K562 (cell line): ENCODE measurements around the gene CASD1. TPM values are rescaled to one million over a fixed set of nuclear protein-coding genes. Genes with fewer than 3 reads are reported as not detected.

Source experiments
- ATAC-seq: fragments of 200-7000 bp; cut with Tn5 transposase; 3 replicates; pipeline ENCODE4 v1.9.1; 2020; ENCODE audit warnings: moderate library complexity
- BruUV-seq: library from RNA; stranded (reverse); fragments of 400-500 nt; replicated peaks from 2 replicates; lab custom pipeline; 2021; lab: Mats Ljungman, UMichigan
- CTCF ChIA-PET: fragments of 300-600 bp; formaldehyde crosslinking; extraction: SDS; loops from one replicate; lab custom pipeline; 2021; ENCODE audit warnings: low intra/inter-chr PET ratio; lab: Yijun Ruan, JAX
- POLR2A ChIA-PET: fragments of 300-600, 350-650 bp; sonication (Branson Sonifier 250); formaldehyde crosslinking; extraction: SDS; loops from one replicate; lab custom pipeline; 2021; ENCODE audit warnings: antibody characterized with exemption, inconsistent platforms; lab: Yijun Ruan, JAX
- DNase-seq, 4 experiments: peaks; one replicate each; pipeline versions ENCODE4 v3.0.0 to v3.0.0-alpha.2; 2011 to 2018; ENCODE audit warnings: low spot score in 3 of 4, mixed read lengths in 3 of 4; ENCODE audit errors: extremely low read depth in 1 of 4
- FAIRE-seq: peaks from 2 replicates; lab custom pipeline; 2011; peaks lifted over from hg19 to GRCh38; lab: Jason Lieb, UNC
- H2AFZ ChIP-seq: 2 replicates; pipeline ENCODE4 v1.6.0; 2011; ENCODE audit warnings: low read depth, low read length, control low read depth, inconsistent platforms
- H3K27ac ChIP-seq: fragments of 200-600 bp; 3 replicates; pipeline ENCODE4 v1.8.0; 2011; ENCODE audit warnings: low read depth, mild to moderate bottlenecking, control low read depth, inconsistent platforms, low read length, moderate library complexity, mixed read lengths; ENCODE audit errors: extremely low read depth
- H3K27me3 ChIP-seq, 2 experiments: fragments of 300-600 bp in 1 of 2; 2 replicates in 1 of 2; 3 replicates in 1 of 2; pipeline versions ENCODE4 v1.6.0 to v1.8.0; 2011; ENCODE audit warnings: inconsistent platforms in 2 of 2, low read length in 2 of 2, mild to moderate bottlenecking in 1 of 2, mixed read lengths in 1 of 2, moderate library complexity in 1 of 2; ENCODE audit not compliant: control insufficient read depth in 2 of 2, insufficient read depth in 2 of 2
- H3K36me3 ChIP-seq: fragments of 300-600 bp; 3 replicates; pipeline ENCODE4 v1.8.0; 2011; ENCODE audit warnings: mild to moderate bottlenecking, low read length, inconsistent platforms; ENCODE audit not compliant: control insufficient read depth, insufficient read depth
- H3K4me1 ChIP-seq, 2 experiments: fragments of 200-600 bp in 1 of 2; replicated peaks in 1 of 2; 2 replicates in 1 of 2; 3 replicates in 1 of 2; pipeline versions ENCODE4 v1.5.1 to v1.8.0; 2011; ENCODE audit warnings: inconsistent platforms in 2 of 2, low read length in 2 of 2, mild to moderate bottlenecking in 1 of 2, mixed read lengths in 1 of 2, moderate library complexity in 1 of 2; ENCODE audit not compliant: control insufficient read depth in 2 of 2, insufficient read depth in 2 of 2
- H3K4me2 ChIP-seq: 2 replicates; pipeline ENCODE4 v1.6.1; 2011; ENCODE audit warnings: low read length, control low read depth, inconsistent platforms, mixed read lengths; ENCODE audit not compliant: insufficient read depth
- H3K4me3 ChIP-seq: fragments of 200-600 bp; sonication (generic), shearing (Covaris generic); 2 replicates; pipeline ENCODE4 v1.5.1; 2016; ENCODE audit warnings: control low read depth, inconsistent platforms
- H3K79me2 ChIP-seq: fragments of 200-600 bp; 3 replicates; pipeline ENCODE4 v1.8.0; 2011; ENCODE audit warnings: low read length, inconsistent platforms; ENCODE audit not compliant: control insufficient read depth, insufficient read depth
- H3K9ac ChIP-seq, 2 experiments: 2 replicates each; pipeline versions ENCODE4 v1.6.0 to v1.6.1; 2011; ENCODE audit warnings: low read depth in 2 of 2, low read length in 2 of 2, control low read depth in 1 of 2, inconsistent platforms in 1 of 2, mild to moderate bottlenecking in 1 of 2, mixed read lengths in 1 of 2; ENCODE audit not compliant: insufficient read depth in 1 of 2
- H3K9me1 ChIP-seq: one replicate; pipeline ENCODE4 v1.6.0; 2011; ENCODE audit warnings: inconsistent platforms, mild to moderate bottlenecking, low read length, moderate library complexity; ENCODE audit not compliant: control insufficient read depth, insufficient read depth
- H3K9me3 ChIP-seq: replicated peaks from 2 replicates; pipeline ENCODE4 v1.5.1; 2011; ENCODE audit warnings: low read depth, low read length, inconsistent platforms; ENCODE audit not compliant: control insufficient read depth, insufficient read depth
- H4K20me1 ChIP-seq: replicated peaks from 2 replicates; pipeline ENCODE4 v1.6.1; 2011; ENCODE audit warnings: low read length, inconsistent platforms, mixed read lengths; ENCODE audit not compliant: control insufficient read depth, insufficient read depth
- BCL6 ChIP-seq: fragments of 250-450 bp; sonication (Bioruptor Pico); IDR thresholded peaks from 2 replicates; pipeline ENCODE4 v1.4.0; 2020
- CHCHD3 ChIP-seq: fragments of 250-450 bp; sonication (Bioruptor Pico); IDR thresholded peaks from 2 replicates; pipeline ENCODE4 v2.1.2; 2022; ENCODE audit warnings: mild to moderate bottlenecking
- OTX1 ChIP-seq: fragments of 450-650 bp; formaldehyde crosslinking; IDR thresholded peaks from 2 replicates; pipeline ENCODE4 v1.4.0; 2022; ENCODE audit warnings: mild to moderate bottlenecking
- POLR2AphosphoS2 ChIP-seq: IDR thresholded peaks from 2 replicates; pipeline ENCODE4 v1.6.1; 2012; ENCODE audit warnings: low read length, improper control_type of control experiment
- POLR2B ChIP-seq: fragments of 450-650 bp; IDR thresholded peaks from 2 replicates; pipeline ENCODE4 v1.6.1; 2018; ENCODE audit warnings: low read depth; ENCODE audit not compliant: partially characterized antibody
- PRPF4 ChIP-seq: fragments of 200-400 bp; formaldehyde crosslinking; IDR thresholded peaks from one replicate; pipeline ENCODE4 v1.6.1; 2017; ENCODE audit warnings: low read length, low read depth, mild to moderate bottlenecking; ENCODE audit not compliant: insufficient read depth, poor library complexity, severe bottlenecking
- PURB ChIP-seq: sonication (generic); formaldehyde crosslinking; IDR thresholded peaks from 2 replicates; pipeline ENCODE4 v1.9.0; 2021; ENCODE audit warnings: low read depth, mild to moderate bottlenecking, missing genetic modification reagents
- RUNX1 ChIP-seq: sonication (generic); IDR thresholded peaks from 2 replicates; pipeline ENCODE4 v1.6.1; 2016; ENCODE audit warnings: antibody characterized with exemption, low read depth
- ZFPM2 ChIP-seq: fragments of 250-450 bp; sonication (Bioruptor Pico); IDR thresholded peaks from 2 replicates; pipeline ENCODE4 v1.5.1; 2022; ENCODE audit warnings: mild to moderate bottlenecking
- ZNF696 ChIP-seq: fragments of 250-450 bp; sonication (Bioruptor Pico); conservative IDR thresholded peaks from 2 replicates; pipeline ENCODE4 v1.4.0; 2020; ENCODE audit warnings: mild to moderate bottlenecking, moderate library complexity
- WGBS: fragments of 100-300 bp; shearing (Covaris generic); methylation state at CpG from one replicate; pipeline ENCODE4 v1.1.6; 2016; ENCODE audit warnings: low coverage, mixed read lengths; ENCODE audit not compliant: insufficient coverage; ENCODE audit errors: missing lambda C conversion rate; 5-methylcytosine and 5-hydroxymethylcytosine counted together
- in situ Hi-C: fragments of 300-500 bp; cut with MboI; formaldehyde crosslinking; loops from 4 replicates; pipeline ENCODE4 v1.15.0; 2018; ENCODE audit warnings: inconsistent platforms, mixed read lengths
- intact Hi-C: fragments of 100-400 bp; cut with micrococcal nuclease; formaldehyde crosslinking; loops from 2 replicates; pipeline ENCODE4 v1.14.2; 2022
- polyA plus RNA-seq, 8 experiments: library from polyadenylated mRNA; depleted of rRNA in 4 of 8; stranded (reverse) in 5 of 8; unstranded in 3 of 8; fragments of >200 nt; fragmentation: Nextera tagmentation in 2 of 8; fragmentation: Illumina TruSeq in 1 of 8; extraction: Ambion mirVana in 2 of 8; extraction: Trizol in 1 of 8; gene quantifications; 2 replicates each; pipeline versions ENCODE4 v1.2.1 to v1.2.3, GENCODE V29; 2011 to 2014; ENCODE audit warnings: inconsistent platforms in 1 of 8, missing spikeins in 1 of 8
- total RNA-seq, 7 experiments: library from RNA; depleted of rRNA in 6 of 7; stranded (reverse); fragments of >200 nt in 6 of 7; fragmentation: Illumina TruSeq in 2 of 7; extraction: Trizol in 2 of 7; gene quantifications; 2 replicates each; pipeline versions ENCODE4 v1.2.1 to v1.2.3, GENCODE V29; 2011 to 2021; ENCODE audit warnings: low replicate concordance in 1 of 7
- TF ChIP-seq, protein P1 (sequence below), 3 experiments: fragments of 200-800 bp in 1 of 3; fragments of 250-450 bp in 1 of 3; fragments of 450-650 bp in 1 of 3; sonication (Bioruptor Pico) in 1 of 3; sonication (Bioruptor generic) in 1 of 3; formaldehyde crosslinking in 1 of 3; IDR thresholded peaks; 2 replicates each; pipeline versions ENCODE4 v1.6.1 to v1.8.0; 2016 to 2022; ENCODE audit warnings: mild to moderate bottlenecking in 2 of 3, missing genetic modification characterization in 2 of 3, missing compliant biosample characterization in 1 of 3, moderate library complexity in 1 of 3

Gene CASD1
- total and polyA plus RNA-seq, 9 of the 15 experiments (the other 6 are each of a cell fraction or from before 2014, with no cell fraction given), result 1.2 to 8.2 (median 4.8) TPM

DNA sequence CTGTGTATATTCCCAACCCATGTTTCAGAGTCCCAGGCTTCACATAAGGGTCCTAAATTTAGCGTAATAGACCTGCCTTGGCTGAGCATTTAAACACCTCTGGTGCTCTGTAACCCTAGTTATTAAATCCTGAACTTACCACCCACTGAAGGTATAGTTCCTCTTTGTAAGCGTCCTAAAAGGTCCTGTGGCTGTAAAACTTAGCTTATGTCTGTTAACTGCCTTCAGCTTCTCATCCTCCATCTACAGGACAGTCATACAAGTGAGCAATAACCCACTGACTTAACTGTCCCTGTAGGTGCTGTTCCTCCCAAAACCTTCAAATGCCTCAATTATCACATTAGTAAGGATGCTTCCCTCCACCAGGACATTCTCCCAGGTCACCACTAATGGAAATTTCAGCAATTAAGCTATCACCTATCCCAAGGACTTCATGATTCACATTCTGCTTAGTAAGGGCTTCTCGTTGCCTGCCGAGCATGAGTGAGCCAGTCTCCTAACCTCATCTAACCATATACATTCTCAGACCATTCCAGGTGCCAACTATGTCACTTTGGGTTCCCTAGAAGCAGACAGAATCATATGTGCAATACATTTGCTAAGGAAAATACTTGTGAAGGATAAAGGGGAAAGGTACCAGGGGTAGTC lies 55.8 kb downstream of the CASD1 start:
- no peak for DNase-seq

More for the DNA sequence above, 55.8 kb downstream of the CASD1 start:
- no peaks in the 10 kb centered on the region for H3K27me3 ChIP-seq
- no peak overlapping the region for H3K27ac ChIP-seq
- H3K79me2 ChIP-seq, result no peaks in the 10 kb centered on the region
- H3K9me1 ChIP-seq, result no peaks in the 10 kb centered on the region
- WGBS, result 3% methylated on average over 4 of the region's 4 CpGs
- POLR2A ChIA-PET, result no interaction called here
- CTCF ChIA-PET, result no interaction called here
- no peak for ATAC-seq
- no peaks in the 10 kb centered on the region for H4K20me1 ChIP-seq
- H3K4me2 ChIP-seq, result no peak overlapping the region
- H2AFZ ChIP-seq, result no peak overlapping the region
- BruUV-seq, result no TSS peak
- in situ Hi-C loops (no loop called here), intact Hi-C loops (no loop called here)
- no peaks in the 10 kb centered on the region for H3K9me3 ChIP-seq
- TF ChIP-seq PURB (no peak), POLR2AphosphoS2 (no peak), OTX1 (no peak), CHCHD3 (CRISPR knock-in tag) (no peak), BCL6 (no peak), ZNF696 (CRISPR knock-in tag) (no peak), RUNX1 (no peak), POLR2B (no peak), ZFPM2 (no peak), PRPF4 (no peak)
- TF ChIP-seq, protein P1, sequence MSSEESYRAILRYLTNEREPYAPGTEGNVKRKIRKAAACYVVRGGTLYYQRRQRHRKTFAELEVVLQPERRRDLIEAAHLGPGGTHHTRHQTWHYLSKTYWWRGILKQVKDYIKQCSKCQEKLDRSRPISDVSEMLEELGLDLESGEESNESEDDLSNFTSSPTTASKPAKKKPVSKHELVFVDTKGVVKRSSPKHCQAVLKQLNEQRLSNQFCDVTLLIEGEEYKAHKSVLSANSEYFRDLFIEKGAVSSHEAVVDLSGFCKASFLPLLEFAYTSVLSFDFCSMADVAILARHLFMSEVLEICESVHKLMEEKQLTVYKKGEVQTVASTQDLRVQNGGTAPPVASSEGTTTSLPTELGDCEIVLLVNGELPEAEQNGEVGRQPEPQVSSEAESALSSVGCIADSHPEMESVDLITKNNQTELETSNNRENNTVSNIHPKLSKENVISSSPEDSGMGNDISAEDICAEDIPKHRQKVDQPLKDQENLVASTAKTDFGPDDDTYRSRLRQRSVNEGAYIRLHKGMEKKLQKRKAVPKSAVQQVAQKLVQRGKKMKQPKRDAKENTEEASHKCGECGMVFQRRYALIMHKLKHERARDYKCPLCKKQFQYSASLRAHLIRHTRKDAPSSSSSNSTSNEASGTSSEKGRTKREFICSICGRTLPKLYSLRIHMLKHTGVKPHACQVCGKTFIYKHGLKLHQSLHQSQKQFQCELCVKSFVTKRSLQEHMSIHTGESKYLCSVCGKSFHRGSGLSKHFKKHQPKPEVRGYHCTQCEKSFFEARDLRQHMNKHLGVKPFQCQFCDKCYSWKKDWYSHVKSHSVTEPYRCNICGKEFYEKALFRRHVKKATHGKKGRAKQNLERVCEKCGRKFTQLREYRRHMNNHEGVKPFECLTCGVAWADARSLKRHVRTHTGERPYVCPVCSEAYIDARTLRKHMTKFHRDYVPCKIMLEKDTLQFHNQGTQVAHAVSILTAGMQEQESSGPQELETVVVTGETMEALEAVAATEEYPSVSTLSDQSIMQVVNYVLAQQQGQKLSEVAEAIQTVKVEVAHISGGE (CRISPR knock-in tag; IDR thresholded peaks at IDR 0.05), result no peak
- H3K9ac ChIP-seq, result no peak overlapping the region
- H3K4me1 ChIP-seq, result no peaks in the 10 kb centered on the region
- H3K4me3 ChIP-seq, result no peak overlapping the region
- FAIRE-seq, result no peak
- no peaks in the 10 kb centered on the region for H3K36me3 ChIP-seq
